Measurements from ENCODE around the gene TNFRSF13B.

Gene TNFRSF13B

GRCh38 chr17:16971458-16972338, at the start of gene TNFRSF13B:
TSS of gene TNFRSF13B (minus strand) at chr17:16972118. CDS start at chr17:16972075, 43 bp downstream.
- H3K4me1 ChIP-seq (ENCODE audit: low read length), result peaks cover 58% of the 10 kb centered on the region
- H3K27ac ChIP-seq (ENCODE audit: low read length), result peak within 1 kb of the TSS; percentile 99
- no peak for TF ChIP-seq EZH2phosphoT487 (IDR thresholded peaks at IDR 0.05; ENCODE audit: low read depth)
- TF ChIP-seq, protein P1, sequence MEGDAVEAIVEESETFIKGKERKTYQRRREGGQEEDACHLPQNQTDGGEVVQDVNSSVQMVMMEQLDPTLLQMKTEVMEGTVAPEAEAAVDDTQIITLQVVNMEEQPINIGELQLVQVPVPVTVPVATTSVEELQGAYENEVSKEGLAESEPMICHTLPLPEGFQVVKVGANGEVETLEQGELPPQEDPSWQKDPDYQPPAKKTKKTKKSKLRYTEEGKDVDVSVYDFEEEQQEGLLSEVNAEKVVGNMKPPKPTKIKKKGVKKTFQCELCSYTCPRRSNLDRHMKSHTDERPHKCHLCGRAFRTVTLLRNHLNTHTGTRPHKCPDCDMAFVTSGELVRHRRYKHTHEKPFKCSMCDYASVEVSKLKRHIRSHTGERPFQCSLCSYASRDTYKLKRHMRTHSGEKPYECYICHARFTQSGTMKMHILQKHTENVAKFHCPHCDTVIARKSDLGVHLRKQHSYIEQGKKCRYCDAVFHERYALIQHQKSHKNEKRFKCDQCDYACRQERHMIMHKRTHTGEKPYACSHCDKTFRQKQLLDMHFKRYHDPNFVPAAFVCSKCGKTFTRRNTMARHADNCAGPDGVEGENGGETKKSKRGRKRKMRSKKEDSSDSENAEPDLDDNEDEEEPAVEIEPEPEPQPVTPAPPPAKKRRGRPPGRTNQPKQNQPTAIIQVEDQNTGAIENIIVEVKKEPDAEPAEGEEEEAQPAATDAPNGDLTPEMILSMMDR (IDR thresholded peaks at IDR 0.05; ENCODE audit: low read depth, low read length), result no peak
- peaks cover 9% of the 10 kb centered on the region for H4K20me1 ChIP-seq (ENCODE audit: insufficient read depth, low read length)
- peaks cover 59% of the 10 kb centered on the region for H3K79me2 ChIP-seq (ENCODE audit: low read length)
- peak within 1 kb of the TSS; percentile 99 for H3K9ac ChIP-seq (ENCODE audit: low read length)
- peak within 1 kb of the TSS; percentile 99 for H3K4me2 ChIP-seq (ENCODE audit: low read length)
- no peak within 1 kb of the TSS for H2AFZ ChIP-seq (ENCODE audit: low read depth, low read length)
- no peaks in the 10 kb centered on the region for H3K9me3 ChIP-seq (ENCODE audit: insufficient read depth, low read length)
- H3K27me3 ChIP-seq (ENCODE audit: low read depth, low read length), result no peaks in the 10 kb centered on the region
- H3K4me3 ChIP-seq (ENCODE audit: low read length), result peak within 1 kb of the TSS; percentile 89
- peaks cover 29% of the 10 kb centered on the region for H3K36me3 ChIP-seq (replicated peaks; ENCODE audit: low read depth, low read length)

DNA sequence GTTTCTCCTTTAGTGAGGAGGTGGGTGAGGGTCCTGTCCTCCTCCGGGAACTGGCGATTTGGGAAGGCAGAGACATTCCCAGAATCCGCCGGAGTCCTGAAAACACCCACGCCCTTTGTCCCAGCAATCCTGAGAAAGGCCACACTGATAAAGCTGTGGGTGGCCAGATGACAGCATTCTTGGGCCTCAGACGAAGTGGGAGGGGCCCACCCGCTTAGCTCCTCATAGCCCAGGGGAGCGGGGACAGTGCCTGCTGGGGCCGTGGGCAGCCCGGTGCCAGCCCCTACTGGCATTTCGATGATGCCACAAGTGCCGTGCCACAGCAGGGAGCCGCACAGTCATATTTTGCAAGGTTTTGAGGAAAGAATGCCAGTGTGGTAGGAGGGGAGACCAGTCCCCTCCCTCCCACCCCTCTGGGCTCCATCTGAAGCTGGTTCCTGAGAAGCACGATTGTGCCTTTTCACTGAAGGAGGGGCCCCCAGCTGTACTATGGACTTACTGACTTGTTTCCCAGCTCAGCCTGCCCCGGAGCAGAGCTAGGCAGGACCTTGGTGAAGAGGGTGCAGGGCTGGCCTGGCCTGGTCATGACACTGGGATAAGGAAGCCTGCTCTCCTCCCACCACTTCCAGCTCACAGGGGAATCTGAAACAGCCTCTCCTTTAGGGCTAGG, 49.4 kb upstream of the TNFRSF13B start:
- no peaks in the 10 kb centered on the region for H3K9me3 ChIP-seq (ENCODE audit: insufficient read depth, low read length)
- no peak overlapping the region for H3K9ac ChIP-seq (ENCODE audit: low read length)
- H3K36me3 ChIP-seq (replicated peaks; ENCODE audit: low read depth, low read length), result no peaks in the 10 kb centered on the region
- H4K20me1 ChIP-seq (ENCODE audit: insufficient read depth, low read length), result no peaks in the 10 kb centered on the region
- no peak for TF ChIP-seq EZH2phosphoT487 (IDR thresholded peaks at IDR 0.05; ENCODE audit: low read depth)
- TF ChIP-seq, protein P1 (IDR thresholded peaks at IDR 0.05; ENCODE audit: low read depth, low read length), result no peak
- H2AFZ ChIP-seq (ENCODE audit: low read depth, low read length), result no peak overlapping the region
- H3K4me1 ChIP-seq (ENCODE audit: low read length), result peaks cover 4% of the 10 kb centered on the region; the same call in 1 of the 2 replicates
- H3K79me2 ChIP-seq (ENCODE audit: low read length), result no peaks in the 10 kb centered on the region
- H3K27ac ChIP-seq (ENCODE audit: low read length), result no peak overlapping the region
- no peaks in the 10 kb centered on the region for H3K27me3 ChIP-seq (ENCODE audit: low read depth, low read length)
- H3K4me2 ChIP-seq (ENCODE audit: low read length), result no peak overlapping the region
- no peak overlapping the region for H3K4me3 ChIP-seq (ENCODE audit: low read length)

GRCh38 chr17:17020821-17021193, 48.9 kb upstream of the TNFRSF13B start:
- TF ChIP-seq EZH2phosphoT487 (IDR thresholded peaks at IDR 0.05; ENCODE audit: low read depth), result no peak
- TF ChIP-seq, protein P1 (IDR thresholded peaks at IDR 0.05; ENCODE audit: low read depth, low read length), result no peak
- no peak overlapping the region for H3K9ac ChIP-seq (ENCODE audit: low read length)
- H3K36me3 ChIP-seq (replicated peaks; ENCODE audit: low read depth, low read length), result no peaks in the 10 kb centered on the region
- H3K27ac ChIP-seq (ENCODE audit: low read length), result no peak overlapping the region
- H3K27me3 ChIP-seq (ENCODE audit: low read depth, low read length), result no peaks in the 10 kb centered on the region
- no peaks in the 10 kb centered on the region for H3K9me3 ChIP-seq (ENCODE audit: insufficient read depth, low read length)
- H2AFZ ChIP-seq (ENCODE audit: low read depth, low read length), result no peak overlapping the region
- H3K79me2 ChIP-seq (ENCODE audit: low read length), result no peaks in the 10 kb centered on the region
- H3K4me2 ChIP-seq (ENCODE audit: low read length), result no peak overlapping the region
- H4K20me1 ChIP-seq (ENCODE audit: insufficient read depth, low read length), result no peaks in the 10 kb centered on the region
- H3K4me3 ChIP-seq (ENCODE audit: low read length), result no peak overlapping the region
- peaks cover 4% of the 10 kb centered on the region; the same call in 1 of the 2 replicates for H3K4me1 ChIP-seq (ENCODE audit: low read length)

DNA sequence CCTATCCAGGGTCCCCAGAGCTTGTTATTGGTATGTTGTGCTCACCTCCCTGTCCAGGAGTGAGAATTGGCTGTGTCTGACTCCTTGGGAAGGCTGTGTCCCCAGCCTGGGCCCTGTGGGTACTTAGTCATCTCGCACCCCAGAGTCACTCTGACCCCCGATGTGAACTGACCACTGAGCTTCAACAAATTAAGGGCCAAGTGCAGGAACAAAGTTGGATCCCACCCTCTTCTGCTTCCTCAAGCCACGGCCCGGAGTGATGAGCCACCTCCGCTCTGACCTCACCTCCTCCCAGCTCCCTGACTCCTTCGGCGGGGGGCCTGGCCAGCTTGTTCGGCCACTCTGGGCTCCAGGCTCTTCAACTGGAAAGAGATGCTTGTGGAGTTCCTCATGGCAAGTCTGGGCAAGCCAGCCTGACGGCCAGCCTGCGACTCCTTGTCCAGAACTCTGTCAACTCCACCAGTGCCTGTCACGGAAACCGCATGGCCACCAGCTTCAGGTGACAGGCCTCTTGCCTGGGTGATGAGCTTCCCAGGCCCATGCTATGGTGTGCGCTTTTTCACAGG, 48.1 kb upstream of the TNFRSF13B start:
- no peaks in the 10 kb centered on the region for H3K9me3 ChIP-seq (ENCODE audit: insufficient read depth, low read length)
- H3K4me2 ChIP-seq (ENCODE audit: low read length), result no peak overlapping the region
- no peaks in the 10 kb centered on the region for H3K79me2 ChIP-seq (ENCODE audit: low read length)
- H3K4me1 ChIP-seq (ENCODE audit: low read length), result peaks cover 4% of the 10 kb centered on the region; the same call in 1 of the 2 replicates
- H3K4me3 ChIP-seq (ENCODE audit: low read length), result no peak overlapping the region
- H3K27me3 ChIP-seq (ENCODE audit: low read depth, low read length), result no peaks in the 10 kb centered on the region
- H4K20me1 ChIP-seq (ENCODE audit: insufficient read depth, low read length), result no peaks in the 10 kb centered on the region
- no peak overlapping the region for H3K9ac ChIP-seq (ENCODE audit: low read length)
- no peak overlapping the region for H2AFZ ChIP-seq (ENCODE audit: low read depth, low read length)
- H3K36me3 ChIP-seq (replicated peaks; ENCODE audit: low read depth, low read length), result no peaks in the 10 kb centered on the region
- TF ChIP-seq EZH2phosphoT487 (IDR thresholded peaks at IDR 0.05; ENCODE audit: low read depth), result no peak
- TF ChIP-seq, protein P1 (IDR thresholded peaks at IDR 0.05; ENCODE audit: low read depth, low read length), result no peak
- no peak overlapping the region for H3K27ac ChIP-seq (ENCODE audit: low read length)

Data from OCI-LY3 (cell line).